ENCODE data around the gene SRPRB. TPM values are rescaled to one million over a fixed set of nuclear protein-coding genes. Genes with fewer than 3 reads are reported as not detected.

SRPRB gene
- total RNA-seq, 1 experiment from 2014 or later = 61.0 TPM

DNA sequence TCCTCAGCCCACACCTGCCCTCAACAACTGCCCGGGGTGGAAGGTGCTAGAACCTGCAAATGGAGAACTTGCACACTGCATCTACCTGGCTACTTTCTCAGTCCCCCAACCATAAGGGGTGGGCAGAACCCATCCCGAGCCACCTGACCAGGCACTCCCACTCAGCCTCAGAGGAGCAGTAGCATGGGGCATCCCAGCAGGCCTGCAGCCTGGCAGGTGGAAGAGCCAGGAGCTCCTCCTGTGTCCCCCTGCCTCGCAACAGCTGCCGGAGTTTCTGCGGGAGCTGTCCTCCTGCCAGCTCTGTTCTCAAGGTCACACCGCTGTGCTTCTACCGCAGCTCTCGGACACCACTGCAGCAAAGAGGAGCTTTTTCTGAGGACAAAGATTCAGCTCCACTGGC is 62.6 kb downstream of the SRPRB start:
- TF ChIP-seq ELF1 (IDR thresholded peaks at IDR 0.05; ENCODE audit: borderline replicate concordance, low read depth) (no peak), CBX3 (IDR thresholded peaks at IDR 0.05; ENCODE audit: low read depth) (no peak), RAD21 (IDR thresholded peaks at IDR 0.05; ENCODE audit: low read depth) (no peak), ZFX (IDR thresholded peaks at IDR 0.05) (no peak), SIN3A (IDR thresholded peaks at IDR 0.05; ENCODE audit: low read depth) (no peak), ZNF274 (IDR thresholded peaks at IDR 0.05; ENCODE audit: low read depth, low read length) (no peak), POLR2AphosphoS5 (IDR thresholded peaks at IDR 0.05; ENCODE audit: low read depth, low read length) (no peak), YY1 (IDR thresholded peaks at IDR 0.05; ENCODE audit: extremely low read depth, insufficient replicate concordance, low read depth, low read length) (no peak), ZBTB33 (IDR thresholded peaks at IDR 0.05; ENCODE audit: extremely low read depth, insufficient replicate concordance, low read length) (no peak), FOSL1 (IDR thresholded peaks at IDR 0.05; ENCODE audit: low read depth) (no peak), EZH2phosphoT487 (IDR thresholded peaks at IDR 0.05; ENCODE audit: borderline replicate concordance) (no peak), SP1 (IDR thresholded peaks at IDR 0.05; ENCODE audit: low read depth) (no peak), REST (IDR thresholded peaks at IDR 0.05; ENCODE audit: low read depth) (no peak), CEBPB (IDR thresholded peaks at IDR 0.05; ENCODE audit: low read depth) (no peak)
- TF ChIP-seq, protein P1, sequence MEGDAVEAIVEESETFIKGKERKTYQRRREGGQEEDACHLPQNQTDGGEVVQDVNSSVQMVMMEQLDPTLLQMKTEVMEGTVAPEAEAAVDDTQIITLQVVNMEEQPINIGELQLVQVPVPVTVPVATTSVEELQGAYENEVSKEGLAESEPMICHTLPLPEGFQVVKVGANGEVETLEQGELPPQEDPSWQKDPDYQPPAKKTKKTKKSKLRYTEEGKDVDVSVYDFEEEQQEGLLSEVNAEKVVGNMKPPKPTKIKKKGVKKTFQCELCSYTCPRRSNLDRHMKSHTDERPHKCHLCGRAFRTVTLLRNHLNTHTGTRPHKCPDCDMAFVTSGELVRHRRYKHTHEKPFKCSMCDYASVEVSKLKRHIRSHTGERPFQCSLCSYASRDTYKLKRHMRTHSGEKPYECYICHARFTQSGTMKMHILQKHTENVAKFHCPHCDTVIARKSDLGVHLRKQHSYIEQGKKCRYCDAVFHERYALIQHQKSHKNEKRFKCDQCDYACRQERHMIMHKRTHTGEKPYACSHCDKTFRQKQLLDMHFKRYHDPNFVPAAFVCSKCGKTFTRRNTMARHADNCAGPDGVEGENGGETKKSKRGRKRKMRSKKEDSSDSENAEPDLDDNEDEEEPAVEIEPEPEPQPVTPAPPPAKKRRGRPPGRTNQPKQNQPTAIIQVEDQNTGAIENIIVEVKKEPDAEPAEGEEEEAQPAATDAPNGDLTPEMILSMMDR (IDR thresholded peaks at IDR 0.05 in 2 of 3, conservative IDR thresholded peaks at IDR 0.05 in 1 of 3; ENCODE audit: borderline replicate concordance in 1 of 3, insufficient read depth in 1 of 3, low read depth in 2 of 3, low read length in 2 of 3) = no peak
- TF ChIP-seq, protein P2, sequence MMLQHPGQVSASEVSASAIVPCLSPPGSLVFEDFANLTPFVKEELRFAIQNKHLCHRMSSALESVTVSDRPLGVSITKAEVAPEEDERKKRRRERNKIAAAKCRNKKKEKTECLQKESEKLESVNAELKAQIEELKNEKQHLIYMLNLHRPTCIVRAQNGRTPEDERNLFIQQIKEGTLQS (IDR thresholded peaks at IDR 0.05) = no peak
- no TSS peak for BruUV-seq (replicated peaks)
- H3K79me2 ChIP-seq (ENCODE audit: insufficient read depth, low read length) = no peaks in the 10 kb centered on the region
- no peak overlapping the region for H3K9ac ChIP-seq (ENCODE audit: low read length)
- H3K27me3 ChIP-seq (ENCODE audit: insufficient read depth, low read length) = no peaks in the 10 kb centered on the region
- CTCF ChIA-PET = no interaction called here
- RAD21 ChIA-PET (ENCODE audit: low non-redundant PET in 1 of 2, low total read pairs in 2 of 2, uncharacterized antibody in 2 of 2, unreplicated experiment in 2 of 2) = no interaction called here
- intact Hi-C loops (cut with micrococcal nuclease) = no loop called here
- no peaks in the 10 kb centered on the region for H3K9me2 ChIP-seq (ENCODE audit: insufficient read depth)
- ATAC-seq (no peak), DNase-seq (ENCODE audit: low read depth, low spot score) (no peak)
- no peaks in the 10 kb centered on the region for H4K20me1 ChIP-seq (ENCODE audit: insufficient read depth)
- no peak overlapping the region for H3K27ac ChIP-seq (ENCODE audit: low read depth, low read length)
- H3K4me1 ChIP-seq (ENCODE audit: control insufficient read depth in 1 of 2, insufficient read depth in 2 of 2, low read length in 2 of 2) = no peaks in the 10 kb centered on the region
- no peaks in the 10 kb centered on the region for H3K36me3 ChIP-seq (ENCODE audit: control insufficient read depth in 1 of 2, insufficient read depth in 2 of 2, low read length in 2 of 2)
- no peaks in the 10 kb centered on the region for H3K9me3 ChIP-seq (ENCODE audit: control insufficient read depth in 1 of 2, insufficient read depth in 1 of 2, low read depth in 1 of 2, low read length in 2 of 2)
- POLR2A ChIA-PET = no interaction called here
- H3K4me2 ChIP-seq (ENCODE audit: low read length) = no peak overlapping the region
- no peak overlapping the region for H2AFZ ChIP-seq (ENCODE audit: low read depth, low read length, poor library complexity, severe bottlenecking)
- no peak overlapping the region for H3K4me3 ChIP-seq (replicated peaks in 1 of 2; ENCODE audit: low read depth in 1 of 2, low read length in 2 of 2)
